WTC11 (cell line): ENCODE data around the gene EPHA1.

ENCODE experiments used
- CTCF ChIP-seq: fragments of 200-600 bp; IDR thresholded peaks from 2 replicates; pipeline ENCODE4 v1.8.0; 2022; ENCODE audit warnings: antibody characterized with exemption
- E2F4 ChIP-seq: sonication (generic); formaldehyde crosslinking; IDR thresholded peaks from 2 replicates; pipeline ENCODE4 v1.8.1; 2022; ENCODE audit warnings: low read depth, mild to moderate bottlenecking, moderate library complexity, missing genetic modification reagents, borderline replicate concordance
- GRHL2 ChIP-seq: fragments of 250-450 bp; sonication (Bioruptor Pico); IDR thresholded peaks from 2 replicates; pipeline ENCODE4 v1.8.0; 2022; ENCODE audit warnings: mild to moderate bottlenecking, moderate library complexity; ENCODE audit not compliant: insufficient replicate concordance, severe bottlenecking
- USF2 ChIP-seq: sonication (generic); formaldehyde crosslinking; IDR thresholded peaks from 2 replicates; pipeline ENCODE4 v1.8.1; 2023; ENCODE audit warnings: mild to moderate bottlenecking, missing genetic modification reagents, moderate library complexity
- ZNF121 ChIP-seq: sonication (generic); formaldehyde crosslinking; IDR thresholded peaks from 2 replicates; pipeline ENCODE4 v1.8.0; 2023; ENCODE audit warnings: missing genetic modification reagents
- ZNF416 ChIP-seq: fragments of 250-450 bp; sonication (Bioruptor Pico); IDR thresholded peaks from 2 replicates; pipeline ENCODE4 v1.9.0; 2021; ENCODE audit warnings: mild to moderate bottlenecking, inconsistent platforms

- TF ChIP-seq GRHL2 (CRISPR knock-in tag), result no peak
- TF ChIP-seq USF2 (CRISPR knock-in tag), result no peak
- TF ChIP-seq ZNF121 (CRISPR knock-in tag), result no peak
- TF ChIP-seq CTCF, result no peak
- no peak for TF ChIP-seq ZNF416 (CRISPR knock-in tag)
- TF ChIP-seq E2F4 (CRISPR knock-in tag), result no peak
These were observed 3.5 kb upstream of the EPHA1 start for GRCh38 chr7:143411976-143412708.
